ENCODE measurements around the gene PTPN1. TPM values are rescaled to one million over a fixed set of nuclear protein-coding genes. Genes with fewer than 3 reads are reported as not detected.

Gene PTPN1
- total RNA-seq, 1 experiment from 2014 or later: 30.8 TPM

DNA sequence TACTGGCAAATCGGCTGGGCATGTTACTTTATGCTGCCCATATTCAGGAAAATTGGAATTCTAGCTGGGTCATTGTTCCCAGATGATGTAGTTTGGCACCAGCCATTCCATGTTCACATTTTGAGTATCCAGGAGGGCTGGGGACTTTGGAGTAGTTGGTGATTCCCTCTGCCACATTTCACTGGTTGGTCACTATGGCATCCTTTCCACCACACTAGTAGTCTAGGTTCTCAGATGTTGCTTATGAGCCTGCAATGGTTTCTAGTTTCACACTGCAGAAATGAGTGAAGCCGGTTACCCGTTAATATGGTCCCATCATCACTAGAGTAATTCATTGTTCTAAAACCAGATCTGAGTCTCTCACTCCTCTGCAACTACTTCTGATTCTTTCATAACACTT, 4.6 kb downstream of the PTPN1 start:
- no peaks in the 10 kb centered on the region for H3K36me3 Mint-ChIP-seq (ENCODE audit: insufficient read depth in 1 of 3, low read depth in 3 of 3)
- Histone ChIP-seq H3K18ac (ENCODE audit: insufficient read length, low read depth, low read length) (no peak overlapping the region), H3K4me1 (ENCODE audit: insufficient read depth, low read length) (no peaks in the 10 kb centered on the region), H2BK120ac (ENCODE audit: low read depth, low read length, poor library complexity, severe bottlenecking) (no peak overlapping the region), H2BK15ac (ENCODE audit: low read depth, low read length) (no peak overlapping the region), H3K4ac (ENCODE audit: low read depth, low read length) (no peak overlapping the region), H3K79me2 (ENCODE audit: insufficient read depth, low read length) (peaks cover 19% of the 10 kb centered on the region; the same call in 1 of the 2 replicates), H3K4me2 (ENCODE audit: insufficient read depth, insufficient read length, low read length) (no peak overlapping the region), H3K23ac (ENCODE audit: insufficient read length, low read depth, low read length) (no peak overlapping the region), H3K27ac (ENCODE audit: insufficient read length, low read depth, low read length) (no peak overlapping the region), H3K9ac (ENCODE audit: extremely low read depth, insufficient read length, low read length) (no peak overlapping the region), H4K20me1 (ENCODE audit: control insufficient read depth, insufficient read depth, insufficient read length) (no peaks in the 10 kb centered on the region), H3K14ac (ENCODE audit: insufficient read depth, low read length) (no peak overlapping the region), H4K5ac (ENCODE audit: insufficient read length, low read depth, low read length) (no peak overlapping the region), H3T11ph (ENCODE audit: low read length) (no peak overlapping the region), H2BK12ac (ENCODE audit: insufficient read length, low read depth, low read length) (no peak overlapping the region), H2AK5ac (ENCODE audit: insufficient read length, low read length) (no peak overlapping the region), H4K91ac (ENCODE audit: insufficient read length, low read depth, low read length) (no peak overlapping the region), H3K23me2 (ENCODE audit: insufficient read length, low read depth, low read length, poor library complexity, severe bottlenecking) (peaks cover 9% of the 10 kb centered on the region), H2BK20ac (ENCODE audit: low read depth, low read length, poor library complexity, severe bottlenecking) (no peak overlapping the region), H3K27me3 (ENCODE audit: insufficient read depth, low read length) (no peaks in the 10 kb centered on the region), H3K9me3 (ENCODE audit: control insufficient read depth, low read depth, low read length) (no peaks in the 10 kb centered on the region), H3K56ac (ENCODE audit: insufficient read length, low read depth, low read length) (no peak overlapping the region), H3K79me1 (ENCODE audit: insufficient read depth, low read depth, low read length, poor library complexity, severe bottlenecking) (peaks cover 3% of the 10 kb centered on the region), H4K8ac (replicated peaks; ENCODE audit: insufficient read length, low read depth, low read length) (no peak overlapping the region), H2BK5ac (ENCODE audit: insufficient read length, low read length) (no peak overlapping the region), H2AFZ (ENCODE audit: low read length) (no peak overlapping the region)
- H3K27ac Mint-ChIP-seq: no peak overlapping the region
- no peak overlapping the region for H3K4me3 Mint-ChIP-seq
- no CpG with 5 or more reads among the region's 3 CpGs for WGBS (ENCODE audit: extremely low coverage, insufficient read length, low lambda C conversion rate)
- DNase-seq: no peak
- TF ChIP-seq, protein P1, sequence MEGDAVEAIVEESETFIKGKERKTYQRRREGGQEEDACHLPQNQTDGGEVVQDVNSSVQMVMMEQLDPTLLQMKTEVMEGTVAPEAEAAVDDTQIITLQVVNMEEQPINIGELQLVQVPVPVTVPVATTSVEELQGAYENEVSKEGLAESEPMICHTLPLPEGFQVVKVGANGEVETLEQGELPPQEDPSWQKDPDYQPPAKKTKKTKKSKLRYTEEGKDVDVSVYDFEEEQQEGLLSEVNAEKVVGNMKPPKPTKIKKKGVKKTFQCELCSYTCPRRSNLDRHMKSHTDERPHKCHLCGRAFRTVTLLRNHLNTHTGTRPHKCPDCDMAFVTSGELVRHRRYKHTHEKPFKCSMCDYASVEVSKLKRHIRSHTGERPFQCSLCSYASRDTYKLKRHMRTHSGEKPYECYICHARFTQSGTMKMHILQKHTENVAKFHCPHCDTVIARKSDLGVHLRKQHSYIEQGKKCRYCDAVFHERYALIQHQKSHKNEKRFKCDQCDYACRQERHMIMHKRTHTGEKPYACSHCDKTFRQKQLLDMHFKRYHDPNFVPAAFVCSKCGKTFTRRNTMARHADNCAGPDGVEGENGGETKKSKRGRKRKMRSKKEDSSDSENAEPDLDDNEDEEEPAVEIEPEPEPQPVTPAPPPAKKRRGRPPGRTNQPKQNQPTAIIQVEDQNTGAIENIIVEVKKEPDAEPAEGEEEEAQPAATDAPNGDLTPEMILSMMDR (conservative IDR thresholded peaks at IDR 0.05): no peak
- H3K4me1 Mint-ChIP-seq: peaks cover 10 to 17% of the 10 kb centered on the region in 2 experiments
- H3K9me3 Mint-ChIP-seq: no peaks in the 10 kb centered on the region
- H3K27me3 Mint-ChIP-seq (ENCODE audit: low read depth): no peaks in the 10 kb centered on the region
